SW 1271 (cell line): ENCODE results near the gene RNF31.
A peak's percentile ranks its signal among the peaks of the same experiment; 100 is the strongest.

Source experiments
- DNase-seq, 2 experiments: peaks; one replicate each; lab custom pipeline; 2025; lab: John Stamatoyannopoulos, UW

Gene RNF31

DNA sequence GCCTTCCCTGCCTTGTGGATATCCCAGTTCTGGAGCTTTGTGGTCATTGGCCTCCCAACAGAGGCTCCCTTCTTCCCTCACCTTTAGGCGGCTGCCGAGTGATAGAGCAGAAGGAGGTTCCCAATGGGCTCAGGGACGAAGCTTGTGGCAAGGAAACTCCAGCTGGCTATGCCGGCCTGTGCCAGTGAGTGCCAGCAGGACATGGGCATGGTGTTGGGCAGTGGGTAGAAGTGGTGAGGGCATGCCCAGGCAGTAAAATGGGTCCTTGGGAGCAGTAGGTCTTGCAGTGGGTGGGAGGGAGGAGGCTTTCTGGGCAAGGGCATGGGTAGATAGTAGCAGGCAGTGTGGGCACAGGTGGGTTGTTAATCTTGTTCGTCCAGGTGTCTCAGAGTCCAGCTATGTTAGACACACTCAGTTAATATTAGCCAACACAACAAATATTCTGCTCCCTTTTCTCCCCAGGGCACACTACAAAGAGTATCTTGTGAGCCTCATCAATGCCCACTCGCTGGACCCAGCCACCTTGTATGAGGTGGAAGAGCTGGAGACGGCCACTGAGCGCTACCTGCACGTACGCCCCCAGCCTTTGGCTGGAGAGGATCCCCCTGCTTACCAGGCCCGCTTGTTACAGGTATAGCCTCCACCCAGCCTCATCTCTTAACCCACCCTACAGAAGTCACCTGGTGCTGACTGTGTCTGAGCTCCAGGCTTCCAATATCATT, 12.6 kb downstream of the RNF31 start:
- no peak for DNase-seq

DNA sequence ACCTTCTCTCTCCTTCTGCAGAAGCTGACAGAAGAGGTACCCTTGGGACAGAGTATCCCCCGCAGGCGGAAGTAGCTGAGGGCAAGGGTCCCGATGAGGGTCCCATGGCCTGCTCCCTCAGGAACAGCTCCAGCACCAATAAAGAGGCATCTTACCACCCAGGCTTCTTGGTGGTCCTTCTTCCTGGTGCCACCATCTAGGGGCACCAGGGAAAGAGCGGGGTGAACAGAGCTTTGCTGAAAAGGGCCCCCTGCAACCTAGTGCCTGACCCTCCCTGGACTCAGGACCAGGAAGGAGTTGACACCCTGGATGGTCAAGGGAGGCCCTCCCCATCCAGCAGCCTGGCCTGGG, 13.2 kb downstream of the RNF31 start:
- no peak for DNase-seq

DNA sequence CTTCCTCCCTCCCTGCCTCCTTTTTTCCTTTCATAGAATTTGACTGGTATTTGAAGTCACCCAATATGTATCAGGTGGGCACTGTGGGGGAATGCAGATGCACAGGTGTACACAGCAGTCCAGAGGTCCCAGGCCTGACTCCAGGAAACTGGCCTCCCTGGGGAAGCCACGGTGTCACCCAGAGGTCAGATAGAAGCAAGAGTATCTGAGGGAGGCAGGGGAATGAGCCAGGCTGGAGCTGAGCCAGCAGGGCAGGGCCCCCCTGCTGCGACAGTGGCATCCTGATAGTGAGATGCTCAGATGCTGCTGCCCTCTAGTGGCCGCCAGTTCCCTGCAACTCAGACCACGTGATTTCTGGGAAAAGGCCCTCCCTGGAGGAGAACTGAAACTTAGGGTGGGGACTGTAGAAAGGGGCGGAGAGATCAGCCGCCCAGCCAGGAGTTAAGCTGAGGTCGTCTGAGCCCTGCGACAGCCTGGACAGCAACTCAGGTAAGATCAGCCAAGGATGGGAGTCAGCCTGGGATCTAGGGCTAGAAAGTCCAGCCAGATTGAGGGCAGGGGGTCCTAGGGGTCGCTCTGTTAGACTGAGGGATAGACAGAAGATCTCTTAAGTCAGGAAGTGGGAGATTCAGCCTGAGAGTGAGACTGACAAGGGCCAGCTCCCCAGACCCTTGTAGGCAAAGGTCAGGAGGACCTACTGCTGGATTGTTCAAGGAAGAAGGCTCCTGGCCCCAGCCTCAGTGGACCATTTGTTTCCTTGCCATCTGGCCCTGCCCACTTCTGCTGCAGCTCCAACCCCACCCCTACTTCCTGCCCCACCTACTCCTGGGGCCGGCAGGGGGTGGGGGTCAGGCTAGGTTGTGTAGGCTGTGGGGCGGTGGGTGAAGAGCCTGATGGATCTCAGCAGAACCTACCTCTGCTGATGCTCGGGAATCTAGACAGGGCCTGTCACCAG, 13.8 kb downstream of the RNF31 start, which contains the start of gene IRF9:
Gene IRF9 (plus strand): TSS at position 416 of the 955 bp plus-strand sequence. CDS start 880 bp downstream, outside the sequence.
- peak; percentile 75 to 95 for DNase-seq

DNA sequence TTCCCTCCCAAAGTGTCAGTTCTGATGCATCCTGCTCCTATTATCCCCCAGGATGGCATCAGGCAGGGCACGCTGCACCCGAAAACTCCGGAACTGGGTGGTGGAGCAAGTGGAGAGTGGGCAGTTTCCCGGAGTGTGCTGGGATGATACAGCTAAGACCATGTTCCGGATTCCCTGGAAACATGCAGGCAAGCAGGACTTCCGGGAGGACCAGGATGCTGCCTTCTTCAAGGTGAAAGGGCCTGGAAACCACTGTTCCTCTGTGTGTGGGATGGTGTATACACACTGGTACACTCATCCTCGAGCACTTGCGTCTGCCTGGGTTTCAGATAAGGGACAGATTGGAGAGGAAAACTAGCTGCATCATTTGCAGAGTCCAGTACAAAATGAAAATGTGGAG, 14.8 kb downstream of the RNF31 start:
- DNase-seq, result no peak

DNA sequence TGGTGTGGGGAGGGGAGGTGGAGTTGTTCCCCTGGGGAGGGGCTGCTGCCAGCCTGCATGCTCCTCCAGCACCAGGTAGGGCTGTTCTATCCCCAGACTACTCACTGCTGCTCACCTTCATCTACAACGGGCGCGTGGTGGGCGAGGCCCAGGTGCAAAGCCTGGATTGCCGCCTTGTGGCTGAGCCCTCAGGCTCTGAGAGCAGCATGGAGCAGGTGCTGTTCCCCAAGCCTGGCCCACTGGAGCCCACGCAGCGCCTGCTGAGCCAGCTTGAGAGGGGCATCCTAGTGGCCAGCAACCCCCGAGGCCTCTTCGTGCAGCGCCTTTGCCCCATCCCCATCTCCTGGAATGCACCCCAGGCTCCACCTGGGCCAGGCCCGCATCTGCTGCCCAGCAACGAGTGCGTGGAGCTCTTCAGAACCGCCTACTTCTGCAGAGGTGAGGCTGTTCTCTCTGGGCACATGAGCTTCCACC, 17.3 kb downstream of the RNF31 start:
- no peak for DNase-seq

DNA sequence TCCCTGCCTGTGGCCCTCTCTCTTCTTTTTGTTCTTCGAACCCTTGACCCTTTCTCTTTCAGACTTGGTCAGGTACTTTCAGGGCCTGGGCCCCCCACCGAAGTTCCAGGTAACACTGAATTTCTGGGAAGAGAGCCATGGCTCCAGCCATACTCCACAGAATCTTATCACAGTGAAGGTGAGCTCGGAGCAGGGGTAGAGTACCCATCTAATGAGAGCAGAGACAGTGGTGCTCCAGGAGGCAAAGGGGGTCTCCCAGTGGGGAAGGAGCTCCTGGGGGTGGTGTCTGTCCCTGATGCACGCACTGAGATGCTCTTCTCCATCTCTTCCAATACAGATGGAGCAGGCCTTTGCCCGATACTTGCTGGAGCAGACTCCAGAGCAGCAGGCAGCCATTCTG, 18.5 kb downstream of the RNF31 start:
- DNase-seq, result no peak

DNA sequence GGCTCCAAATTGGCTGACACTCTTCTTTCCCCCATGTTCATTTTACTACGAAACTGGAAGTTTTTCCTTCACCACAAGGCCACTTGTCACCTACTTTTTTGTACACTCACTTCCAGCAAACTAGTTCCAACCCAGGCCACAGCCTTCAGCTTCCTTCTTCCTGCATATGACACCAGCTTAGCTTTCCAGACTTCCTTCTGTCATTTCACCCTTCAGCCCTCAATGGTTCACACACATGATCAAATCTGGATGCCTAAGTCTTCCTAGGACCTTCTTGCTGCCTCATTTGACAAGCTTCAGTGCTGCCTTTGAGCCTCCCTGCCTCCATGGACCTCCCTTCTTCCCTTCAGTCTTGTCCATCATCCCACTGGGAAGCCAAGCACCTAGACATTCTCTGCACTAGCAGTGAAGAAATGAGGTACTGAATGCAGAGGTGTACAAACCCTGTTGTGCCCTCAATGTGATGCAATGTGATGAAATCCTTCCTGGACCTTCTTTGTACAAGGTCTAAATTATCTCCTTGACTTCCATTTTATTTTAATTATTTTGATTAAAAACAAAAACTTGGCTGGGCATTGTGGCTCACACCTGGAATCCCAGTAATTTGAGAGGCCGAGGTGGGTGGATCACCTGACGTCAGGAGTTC, 20.3 kb downstream of the RNF31 start:
- DNase-seq, result no peak

DNA sequence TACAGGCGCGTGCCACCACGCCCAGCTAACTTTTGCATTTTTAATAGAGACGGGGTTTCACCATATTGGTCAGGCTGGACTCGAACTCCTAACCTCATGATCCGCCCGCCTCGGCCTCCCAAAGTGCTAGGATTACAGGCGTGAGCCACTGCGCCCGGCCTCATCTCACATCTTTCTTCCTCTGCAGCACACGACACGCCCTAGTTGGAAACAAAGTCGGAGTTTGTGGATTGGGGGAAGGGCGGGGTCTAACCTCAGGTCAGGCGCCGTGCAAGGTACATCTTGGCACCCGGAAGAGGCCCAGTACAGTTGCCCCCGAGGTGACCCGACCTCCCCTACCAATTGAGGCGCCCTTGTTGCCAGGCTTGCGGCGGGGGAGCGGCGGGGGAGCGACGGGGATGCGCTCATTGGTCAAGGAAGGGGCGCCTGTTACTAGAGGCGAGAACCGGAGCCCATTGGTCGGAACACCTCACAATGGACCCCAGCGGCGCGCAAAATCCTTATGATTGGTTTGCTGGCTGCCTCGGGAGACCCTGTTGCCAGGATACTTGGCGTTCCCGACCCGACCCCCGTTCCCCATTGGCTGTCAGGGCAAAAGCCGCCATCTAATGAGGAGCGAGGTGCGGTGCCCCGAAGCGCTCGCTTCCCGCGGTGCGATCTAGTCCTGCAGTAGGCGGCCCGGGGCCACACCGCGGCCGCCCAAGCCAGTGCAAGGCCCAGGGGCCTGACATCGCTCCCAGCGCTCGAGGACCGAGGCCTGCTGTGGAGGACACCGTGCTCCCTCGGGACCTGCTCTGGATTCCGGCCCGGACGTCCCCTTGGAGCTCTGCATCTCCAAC, 24.3 kb downstream of the RNF31 start, which contains the start of gene REC8:
Gene REC8 (plus strand): TSS at position 659 of the 839 bp plus-strand sequence. CDS start 473 bp downstream, outside the sequence.
- no peak for DNase-seq

DNA sequence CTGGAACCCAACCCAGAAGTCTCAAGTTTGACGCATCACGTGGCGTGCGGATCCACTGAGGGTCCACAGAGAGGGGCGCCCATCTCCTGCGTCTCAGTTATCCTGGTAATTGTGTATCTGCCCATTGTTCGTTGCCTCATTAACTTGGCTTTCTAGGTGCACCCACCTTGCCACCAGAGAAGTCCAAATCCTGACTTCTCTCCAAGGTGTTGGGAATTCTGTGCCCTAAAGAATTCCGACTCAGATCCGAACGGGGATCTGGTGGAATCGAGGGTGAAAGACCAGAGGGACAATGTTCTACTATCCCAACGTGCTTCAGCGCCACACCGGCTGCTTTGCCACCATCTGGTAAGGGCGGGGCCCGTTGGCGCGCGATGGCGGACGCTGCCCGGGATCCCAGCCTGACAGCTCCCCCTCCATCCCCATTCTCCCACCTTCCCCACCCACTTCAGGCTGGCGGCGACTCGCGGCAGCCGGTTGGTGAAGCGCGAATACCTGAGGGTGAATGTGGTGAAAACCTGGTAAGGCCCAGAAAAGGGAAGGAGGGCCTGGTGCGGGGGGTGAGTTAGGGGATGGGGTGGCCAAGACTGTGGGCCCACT, 25.1 kb downstream of the RNF31 start:
- DNase-seq, result no peak

DNA sequence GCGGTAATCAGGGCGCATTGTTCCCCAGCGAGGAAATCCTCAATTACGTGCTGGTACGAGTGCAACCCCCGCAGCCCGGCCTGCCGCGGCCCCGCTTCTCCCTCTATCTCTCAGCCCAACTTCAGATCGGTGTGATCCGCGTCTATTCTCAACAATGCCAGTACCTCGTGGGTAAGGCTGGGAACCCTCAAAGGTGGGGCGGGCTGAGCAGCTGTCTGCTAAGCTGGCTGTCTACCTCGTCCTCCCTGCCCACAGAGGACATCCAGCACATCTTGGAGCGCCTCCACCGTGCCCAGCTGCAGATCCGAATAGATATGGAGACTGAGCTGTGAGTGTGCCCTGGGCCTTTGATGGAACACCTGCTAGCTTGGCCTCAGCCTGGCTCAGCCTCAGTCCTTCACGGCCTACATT, 25.6 kb downstream of the RNF31 start:
- DNase-seq, result no peak

DNA sequence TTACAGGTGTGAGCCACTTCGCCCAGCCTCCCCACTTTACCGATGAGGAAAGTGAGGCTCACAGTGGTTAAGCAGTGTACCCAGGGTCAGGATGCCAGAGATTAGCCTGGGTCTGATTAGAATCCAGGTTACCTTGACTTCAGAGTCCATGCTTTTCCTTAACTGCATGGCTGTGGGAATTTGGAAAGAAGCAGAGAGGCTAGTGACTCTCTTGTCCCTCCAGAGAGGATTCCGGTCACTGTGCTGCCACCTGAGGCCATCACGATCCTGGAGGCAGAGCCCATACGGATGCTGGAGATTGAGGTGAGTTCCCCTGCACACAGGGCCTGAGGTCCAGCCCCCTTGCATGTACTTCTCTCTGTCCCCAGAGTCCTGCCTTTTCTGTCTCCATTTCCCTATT, 29.3 kb downstream of the RNF31 start:
- DNase-seq, result no peak

DNA sequence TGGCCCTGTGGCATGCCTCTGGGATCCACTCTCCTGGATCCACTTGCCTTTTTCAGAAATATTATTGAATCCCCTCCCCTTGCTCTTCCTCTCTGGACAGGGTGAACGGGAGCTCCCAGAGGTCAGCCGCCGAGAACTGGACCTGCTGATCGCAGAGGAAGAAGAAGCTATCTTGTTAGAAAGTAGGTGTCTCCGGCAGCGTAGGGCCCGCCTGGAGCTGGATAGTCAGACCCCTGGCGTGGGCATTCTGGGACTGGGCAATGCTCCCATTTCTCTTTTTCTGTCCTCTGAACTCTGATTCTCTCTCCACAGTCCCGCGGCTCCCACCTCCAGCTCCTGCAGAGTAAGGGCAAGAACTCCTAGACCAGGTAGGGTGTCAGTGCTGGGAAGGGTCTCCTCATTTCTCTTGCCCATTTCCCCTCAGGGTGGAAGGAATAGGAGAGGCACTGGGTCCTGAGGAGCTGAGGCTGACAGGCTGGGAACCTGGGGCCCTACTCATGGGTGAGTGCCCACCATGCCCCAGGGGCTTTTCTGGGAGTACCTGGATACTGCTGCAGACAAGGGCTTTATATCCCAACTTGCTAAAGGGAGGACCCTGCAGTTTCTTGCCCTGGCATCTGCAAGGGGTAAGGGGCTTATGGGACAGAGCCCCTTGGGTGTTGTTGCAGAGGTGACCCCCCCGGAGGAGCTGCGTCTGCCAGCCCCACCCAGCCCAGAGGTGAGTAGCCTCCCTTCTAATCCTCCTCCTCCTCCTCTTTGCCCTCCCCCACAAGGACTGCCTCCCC, 29.9 kb downstream of the RNF31 start:
- no peak for DNase-seq

DNA sequence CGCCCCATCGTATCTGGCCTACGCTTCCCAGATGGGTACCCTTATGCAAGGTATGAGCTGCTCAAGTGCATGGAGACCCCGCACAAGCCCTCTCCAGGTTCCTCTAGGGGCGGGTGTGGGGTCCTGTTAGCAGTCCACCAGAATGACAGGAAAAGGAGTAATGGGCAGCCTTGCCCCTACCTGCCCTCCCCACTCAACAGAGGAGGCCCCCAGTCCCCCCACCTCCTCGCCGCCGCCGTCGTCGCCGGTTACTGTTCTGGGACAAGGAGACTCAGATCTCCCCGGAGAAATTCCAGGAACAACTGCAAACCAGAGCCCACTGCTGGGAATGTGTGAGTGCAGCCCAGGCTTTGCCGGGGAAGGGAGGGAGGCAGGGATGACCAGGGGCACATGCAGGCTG, 30.6 kb downstream of the RNF31 start:
- DNase-seq, result no peak

DNA sequence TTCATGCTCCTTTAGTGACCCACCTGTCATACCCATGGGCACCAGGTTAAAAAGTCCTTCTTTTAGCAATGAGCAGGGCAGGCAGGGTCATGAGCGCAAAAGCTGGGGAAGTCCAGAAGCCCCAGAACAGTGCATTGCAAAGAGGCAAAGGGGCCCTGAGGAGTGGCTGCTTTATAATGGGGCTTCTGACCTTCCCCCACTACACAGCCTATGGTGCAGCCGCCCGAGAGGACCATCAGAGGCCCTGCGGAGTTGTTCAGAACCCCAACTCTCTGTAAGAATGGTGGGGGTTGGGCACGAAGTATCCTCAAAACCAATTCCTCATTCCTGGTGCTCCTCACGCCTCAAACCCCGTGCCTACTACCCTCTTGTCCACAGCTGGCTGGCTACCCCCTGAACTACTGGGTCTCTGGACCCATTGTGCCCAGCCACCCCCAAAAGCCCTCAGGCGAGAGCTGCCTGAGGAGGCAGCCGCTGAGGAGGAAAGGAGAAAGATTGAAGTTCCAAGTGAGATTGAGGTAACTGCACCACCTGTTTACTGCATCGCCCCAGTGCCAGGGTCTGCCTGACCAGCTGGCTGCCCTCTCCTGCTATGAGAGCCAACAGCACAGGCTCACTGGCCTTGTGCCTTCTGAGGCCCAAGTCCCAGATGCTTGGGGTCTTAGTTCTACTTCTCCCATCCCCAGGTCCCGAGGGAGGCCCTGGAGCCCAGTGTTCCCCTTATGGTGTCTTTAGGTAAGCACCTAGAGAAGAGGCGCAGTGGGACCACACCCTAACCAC, 31.3 kb downstream of the RNF31 start:
- no peak for DNase-seq

DNA sequence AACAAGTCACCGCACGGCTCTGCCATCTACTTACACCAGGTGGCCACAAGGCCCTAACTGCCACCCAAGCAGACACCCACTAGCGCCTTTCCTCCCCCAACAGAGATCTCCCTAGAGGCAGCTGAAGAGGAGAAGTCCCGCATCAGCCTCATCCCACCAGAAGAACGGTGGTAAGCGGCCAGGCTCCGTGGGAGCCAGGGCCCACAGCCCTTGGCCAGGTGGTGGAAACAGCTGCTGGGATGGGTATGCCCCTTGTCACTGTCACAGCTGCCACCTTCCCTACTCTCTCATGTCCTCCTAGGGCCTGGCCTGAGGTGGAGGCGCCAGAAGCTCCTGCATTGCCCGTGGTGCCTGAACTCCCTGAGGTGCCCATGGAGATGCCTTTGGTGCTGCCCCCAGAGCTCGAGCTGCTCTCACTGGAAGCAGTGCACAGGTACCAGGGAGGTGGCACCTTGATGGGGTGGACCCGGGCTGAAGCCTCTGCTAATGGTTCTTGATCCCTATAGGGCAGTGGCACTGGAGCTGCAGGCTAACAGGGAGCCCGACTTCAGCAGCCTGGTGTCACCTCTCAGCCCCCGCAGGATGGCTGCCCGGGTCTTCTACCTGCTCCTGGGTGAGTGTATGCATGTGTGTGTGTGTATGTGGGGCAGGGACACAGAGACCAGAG, 32.1 kb downstream of the RNF31 start:
- DNase-seq, result no peak

DNA sequence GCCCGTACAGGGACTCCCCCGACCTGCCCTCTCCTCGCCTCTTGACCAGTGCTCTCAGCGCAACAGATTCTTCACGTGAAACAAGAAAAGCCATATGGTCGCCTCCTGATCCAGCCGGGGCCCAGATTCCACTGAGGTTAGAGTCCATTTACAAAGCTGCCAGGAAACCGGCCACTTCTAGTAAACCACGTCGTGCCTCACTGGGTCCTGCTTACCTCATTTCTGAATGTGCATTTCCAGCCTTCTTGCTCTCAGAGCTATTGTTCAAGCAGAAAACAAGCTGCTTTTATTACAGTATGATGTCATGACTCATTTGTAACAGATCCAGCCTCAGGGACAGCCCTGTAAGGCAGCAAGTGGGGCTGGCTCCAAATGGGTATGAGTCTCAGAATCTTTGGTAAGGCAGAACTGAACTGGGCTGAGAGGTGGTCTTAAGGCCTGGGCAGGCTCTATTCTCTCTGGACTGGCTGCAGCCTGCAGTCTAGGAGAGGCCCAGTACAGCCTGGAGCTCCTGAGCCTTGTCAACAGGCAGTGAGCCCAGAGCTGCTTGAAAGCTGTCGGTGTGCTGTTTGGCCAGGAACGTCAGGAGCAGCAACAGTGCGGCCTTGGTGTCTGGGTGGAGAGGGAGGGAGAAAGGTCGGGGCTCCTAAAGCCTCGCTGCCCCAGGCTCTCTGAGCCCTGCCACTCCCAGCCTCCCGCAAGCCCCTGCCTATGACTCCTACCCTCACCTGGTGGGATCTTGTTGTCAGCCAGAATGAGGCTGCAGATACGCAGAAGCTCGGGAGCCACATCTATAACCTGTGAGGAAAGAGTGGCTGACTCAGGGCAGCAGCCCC, 32.9 kb downstream of the RNF31 start:
- DNase-seq, result no peak

DNA sequence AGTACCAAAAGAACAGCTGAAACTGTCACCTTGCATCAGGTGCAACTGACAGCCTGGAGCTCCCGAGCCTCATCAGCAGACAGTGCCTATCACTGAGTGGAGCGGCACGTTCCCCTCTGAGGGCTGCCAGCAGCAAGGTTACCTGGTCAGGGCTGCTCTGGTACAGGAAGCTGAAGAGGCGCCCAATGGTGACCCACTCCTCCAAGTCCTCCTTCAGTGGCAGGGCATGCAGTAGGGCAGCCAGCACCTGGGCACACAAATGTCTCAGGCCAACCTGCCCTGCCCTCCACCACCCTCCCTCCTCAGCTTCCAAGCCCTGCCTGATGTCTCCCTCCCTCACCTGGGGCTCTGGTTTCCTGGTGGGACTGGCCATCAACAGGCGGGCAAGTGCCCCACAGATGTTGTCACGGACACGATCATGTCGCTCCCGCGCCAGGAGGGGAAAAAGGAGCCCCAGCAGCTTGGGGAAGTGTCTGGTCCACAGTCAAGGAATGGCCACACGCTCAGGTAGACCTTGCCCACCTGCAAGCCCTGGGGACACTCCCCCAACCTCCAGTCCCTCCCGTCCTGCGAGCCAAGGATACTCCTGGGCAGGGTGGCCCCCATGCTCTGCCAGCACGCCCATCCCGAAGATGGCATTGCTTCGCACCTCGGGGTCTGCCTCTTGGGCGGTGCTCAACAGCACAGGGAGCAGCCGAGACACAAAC, 34.2 kb downstream of the RNF31 start:
- DNase-seq, result no peak
